ENCODE data around the gene PRSS27.

PRSS27 gene

DNA sequence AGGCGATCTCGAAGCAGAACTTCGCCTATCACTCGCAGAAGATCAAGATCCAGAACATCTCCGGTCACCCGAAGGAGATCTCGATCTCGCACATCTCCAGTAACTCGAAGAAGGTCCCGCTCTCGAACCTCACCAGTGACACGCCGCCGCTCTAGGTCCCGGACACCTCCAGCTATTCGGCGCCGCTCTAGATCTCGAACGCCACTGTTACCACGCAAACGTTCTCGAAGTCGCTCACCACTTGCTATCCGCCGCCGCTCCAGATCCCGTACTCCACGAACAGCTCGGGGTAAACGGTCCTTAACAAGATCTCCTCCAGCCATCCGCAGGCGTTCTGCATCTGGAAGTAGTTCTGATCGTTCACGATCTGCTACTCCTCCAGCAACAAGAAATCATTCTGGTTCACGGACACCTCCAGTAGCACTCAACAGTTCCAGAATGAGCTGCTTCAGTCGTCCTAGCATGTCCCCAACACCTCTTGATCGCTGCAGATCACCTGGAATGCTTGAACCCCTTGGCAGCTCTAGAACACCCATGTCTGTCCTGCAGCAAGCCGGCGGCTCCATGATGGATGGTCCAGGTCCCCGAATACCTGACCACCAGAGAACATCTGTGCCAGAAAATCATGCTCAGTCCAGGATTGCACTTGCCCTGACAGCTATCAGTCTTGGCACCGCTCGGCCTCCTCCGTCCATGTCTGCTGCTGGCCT lies 46.6 kb upstream of the PRSS27 start:
- H3K4me3 ChIP-seq (ENCODE audit: control insufficient read depth, low read depth, low read length) = no peak overlapping the region
- no peak for DNase-seq (ENCODE audit: low read depth)
- TF ChIP-seq, protein P1, sequence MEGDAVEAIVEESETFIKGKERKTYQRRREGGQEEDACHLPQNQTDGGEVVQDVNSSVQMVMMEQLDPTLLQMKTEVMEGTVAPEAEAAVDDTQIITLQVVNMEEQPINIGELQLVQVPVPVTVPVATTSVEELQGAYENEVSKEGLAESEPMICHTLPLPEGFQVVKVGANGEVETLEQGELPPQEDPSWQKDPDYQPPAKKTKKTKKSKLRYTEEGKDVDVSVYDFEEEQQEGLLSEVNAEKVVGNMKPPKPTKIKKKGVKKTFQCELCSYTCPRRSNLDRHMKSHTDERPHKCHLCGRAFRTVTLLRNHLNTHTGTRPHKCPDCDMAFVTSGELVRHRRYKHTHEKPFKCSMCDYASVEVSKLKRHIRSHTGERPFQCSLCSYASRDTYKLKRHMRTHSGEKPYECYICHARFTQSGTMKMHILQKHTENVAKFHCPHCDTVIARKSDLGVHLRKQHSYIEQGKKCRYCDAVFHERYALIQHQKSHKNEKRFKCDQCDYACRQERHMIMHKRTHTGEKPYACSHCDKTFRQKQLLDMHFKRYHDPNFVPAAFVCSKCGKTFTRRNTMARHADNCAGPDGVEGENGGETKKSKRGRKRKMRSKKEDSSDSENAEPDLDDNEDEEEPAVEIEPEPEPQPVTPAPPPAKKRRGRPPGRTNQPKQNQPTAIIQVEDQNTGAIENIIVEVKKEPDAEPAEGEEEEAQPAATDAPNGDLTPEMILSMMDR (IDR thresholded peaks at IDR 0.05; ENCODE audit: control insufficient read depth, insufficient read depth, low read depth, low read length, missing control alignments) = no peak

DNA sequence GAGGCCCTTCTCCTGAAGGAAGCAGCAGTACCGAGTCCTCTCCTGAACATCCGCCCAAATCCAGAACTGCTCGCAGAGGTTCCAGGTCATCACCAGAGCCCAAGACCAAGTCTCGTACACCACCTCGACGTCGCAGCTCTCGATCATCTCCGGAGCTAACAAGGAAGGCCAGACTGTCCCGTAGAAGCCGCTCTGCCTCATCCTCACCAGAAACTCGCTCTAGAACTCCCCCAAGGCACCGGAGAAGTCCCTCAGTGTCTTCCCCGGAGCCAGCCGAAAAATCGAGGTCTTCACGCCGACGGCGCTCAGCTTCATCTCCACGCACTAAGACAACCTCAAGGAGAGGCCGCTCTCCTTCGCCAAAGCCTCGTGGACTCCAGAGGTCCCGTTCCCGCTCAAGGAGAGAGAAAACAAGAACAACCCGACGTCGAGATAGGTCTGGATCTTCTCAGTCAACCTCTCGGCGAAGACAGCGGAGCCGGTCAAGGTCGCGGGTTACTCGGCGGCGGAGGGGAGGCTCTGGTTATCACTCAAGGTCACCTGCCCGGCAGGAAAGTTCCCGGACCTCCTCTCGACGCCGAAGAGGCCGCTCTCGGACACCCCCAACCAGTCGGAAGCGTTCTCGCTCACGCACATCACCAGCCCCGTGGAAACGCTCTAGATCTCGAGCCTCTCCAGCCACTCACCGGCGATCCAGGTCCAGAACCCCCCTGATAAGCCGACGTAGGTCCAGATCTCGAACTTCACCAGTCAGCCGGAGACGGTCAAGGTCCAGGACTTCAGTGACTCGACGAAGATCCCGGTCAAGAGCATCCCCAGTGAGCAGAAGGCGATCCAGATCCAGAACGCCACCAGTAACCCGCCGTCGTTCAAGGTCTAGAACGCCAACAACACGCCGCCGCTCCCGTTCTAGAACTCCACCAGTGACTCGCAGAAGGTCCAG lies 45.7 kb upstream of the PRSS27 start:
- no peak overlapping the region for H3K4me3 ChIP-seq (ENCODE audit: control insufficient read depth, low read depth, low read length)

DNA sequence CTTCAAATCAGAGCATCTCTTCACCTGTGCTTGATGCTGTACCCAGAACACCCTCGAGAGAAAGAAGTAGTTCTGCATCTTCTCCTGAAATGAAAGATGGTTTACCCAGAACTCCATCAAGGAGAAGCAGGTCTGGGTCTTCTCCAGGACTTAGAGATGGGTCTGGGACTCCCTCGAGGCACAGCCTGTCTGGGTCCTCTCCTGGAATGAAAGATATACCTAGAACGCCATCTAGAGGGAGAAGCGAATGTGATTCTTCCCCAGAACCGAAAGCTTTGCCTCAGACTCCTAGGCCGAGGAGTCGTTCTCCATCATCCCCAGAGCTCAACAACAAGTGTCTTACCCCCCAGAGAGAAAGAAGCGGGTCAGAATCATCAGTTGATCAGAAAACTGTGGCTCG lies 44.7 kb upstream of the PRSS27 start:
- H3K4me3 ChIP-seq (ENCODE audit: control insufficient read depth, low read depth, low read length) = no peak overlapping the region
- TF ChIP-seq, protein P1 (IDR thresholded peaks at IDR 0.05; ENCODE audit: control insufficient read depth, insufficient read depth, low read depth, low read length, missing control alignments) = no peak
- DNase-seq (ENCODE audit: low read depth) = no peak

More for the DNA sequence above, 45.7 kb upstream of the PRSS27 start:
- DNase-seq (ENCODE audit: low read depth) = no peak
- TF ChIP-seq, protein P1 (IDR thresholded peaks at IDR 0.05; ENCODE audit: control insufficient read depth, insufficient read depth, low read depth, low read length, missing control alignments) = no peak

DNA sequence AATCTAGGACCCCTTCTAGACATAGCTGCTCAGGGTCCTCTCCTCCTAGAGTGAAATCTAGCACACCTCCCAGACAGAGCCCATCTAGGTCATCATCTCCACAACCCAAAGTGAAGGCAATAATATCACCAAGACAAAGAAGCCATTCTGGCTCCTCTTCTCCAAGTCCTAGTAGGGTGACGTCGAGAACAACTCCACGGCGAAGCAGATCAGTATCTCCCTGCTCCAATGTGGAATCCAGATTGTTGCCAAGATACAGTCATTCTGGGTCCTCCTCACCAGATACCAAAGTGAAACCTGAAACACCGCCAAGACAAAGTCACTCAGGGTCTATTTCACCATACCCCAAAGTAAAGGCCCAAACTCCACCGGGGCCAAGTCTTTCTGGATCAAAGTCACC lies 43.1 kb upstream of the PRSS27 start:
- TF ChIP-seq, protein P1 (IDR thresholded peaks at IDR 0.05; ENCODE audit: control insufficient read depth, insufficient read depth, low read depth, low read length, missing control alignments) = no peak
- DNase-seq (ENCODE audit: low read depth) = no peak
- no peak overlapping the region for H3K4me3 ChIP-seq (ENCODE audit: control insufficient read depth, low read depth, low read length)

DNA sequence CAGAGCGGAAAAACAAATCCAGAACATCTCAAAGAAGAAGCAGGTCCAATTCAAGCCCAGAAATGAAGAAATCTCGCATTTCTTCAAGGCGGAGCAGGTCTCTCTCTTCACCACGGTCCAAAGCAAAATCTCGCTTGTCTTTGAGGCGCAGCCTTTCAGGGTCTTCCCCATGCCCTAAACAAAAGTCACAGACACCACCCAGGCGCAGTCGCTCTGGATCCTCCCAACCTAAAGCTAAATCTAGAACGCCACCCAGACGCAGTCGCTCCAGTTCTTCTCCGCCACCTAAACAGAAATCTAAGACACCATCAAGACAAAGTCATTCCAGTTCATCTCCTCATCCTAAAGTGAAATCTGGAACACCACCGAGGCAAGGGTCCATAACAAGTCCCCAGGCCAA lies 42.7 kb upstream of the PRSS27 start:
- no peak overlapping the region for H3K4me3 ChIP-seq (ENCODE audit: control insufficient read depth, low read depth, low read length)
- TF ChIP-seq, protein P1 (IDR thresholded peaks at IDR 0.05; ENCODE audit: control insufficient read depth, insufficient read depth, low read depth, low read length, missing control alignments) = no peak
- DNase-seq (ENCODE audit: low read depth) = no peak

DNA sequence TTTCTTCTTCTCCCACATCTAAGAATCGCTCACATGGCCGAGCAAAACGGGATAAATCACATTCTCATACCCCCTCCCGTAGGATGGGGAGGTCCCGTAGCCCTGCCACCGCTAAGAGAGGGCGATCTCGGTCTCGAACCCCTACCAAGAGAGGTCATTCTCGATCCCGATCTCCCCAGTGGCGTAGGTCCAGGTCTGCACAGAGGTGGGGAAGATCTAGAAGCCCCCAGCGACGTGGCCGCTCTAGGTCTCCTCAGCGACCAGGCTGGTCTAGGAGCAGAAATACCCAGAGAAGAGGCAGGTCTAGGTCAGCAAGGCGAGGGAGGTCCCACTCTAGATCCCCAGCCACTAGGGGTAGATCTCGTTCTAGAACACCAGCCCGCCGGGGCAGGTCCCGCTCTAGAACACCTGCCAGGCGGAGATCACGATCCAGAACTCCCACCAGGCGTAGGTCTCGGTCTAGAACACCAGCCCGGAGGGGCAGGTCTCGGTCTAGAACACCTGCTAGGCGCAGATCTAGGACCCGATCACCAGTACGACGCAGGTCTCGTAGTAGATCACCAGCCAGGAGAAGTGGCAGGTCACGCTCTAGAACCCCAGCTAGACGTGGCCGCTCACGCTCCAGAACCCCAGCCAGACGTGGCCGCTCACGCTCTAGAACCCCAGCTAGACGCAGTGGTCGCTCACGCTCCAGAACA lies 42.0 kb upstream of the PRSS27 start:
- no peak overlapping the region for H3K4me3 ChIP-seq (ENCODE audit: control insufficient read depth, low read depth, low read length)
- DNase-seq (ENCODE audit: low read depth) = no peak

More for the DNA sequence above, 42.0 kb upstream of the PRSS27 start:
- TF ChIP-seq, protein P1 (IDR thresholded peaks at IDR 0.05; ENCODE audit: control insufficient read depth, insufficient read depth, low read depth, low read length, missing control alignments) = no peak
